ENCODE measurements around the gene LACTB.

The LACTB gene

GRCh38 chr15:63163217-63163616, 41.6 kb downstream of the LACTB start:
- DNase-seq (ENCODE audit: extremely low read depth, low read depth): no peak
- TF ChIP-seq CTCF (IDR thresholded peaks at IDR 0.05; ENCODE audit: low read depth, low read length): no peak

- TF ChIP-seq CTCF (IDR thresholded peaks at IDR 0.05; ENCODE audit: low read depth, low read length): no peak
- no peak for DNase-seq (ENCODE audit: extremely low read depth, low read depth)
Observed at GRCh38 chr15:63165166-63165859, 43.7 kb downstream of the LACTB start.

- DNase-seq (ENCODE audit: extremely low read depth, low read depth): no peak
- no peak; the same call in none of the 2 replicates for TF ChIP-seq CTCF (IDR thresholded peaks at IDR 0.05; ENCODE audit: low read depth, low read length)
Observed at GRCh38 chr15:63166219-63166618, 44.6 kb downstream of the LACTB start.

GRCh38 chr15:63169788-63170187, 48.1 kb downstream of the LACTB start:
- DNase-seq (ENCODE audit: extremely low read depth, low read depth): no peak
- TF ChIP-seq CTCF (IDR thresholded peaks at IDR 0.05; ENCODE audit: low read depth, low read length): no peak

- DNase-seq (ENCODE audit: extremely low read depth, low read depth): no peak
- TF ChIP-seq CTCF (IDR thresholded peaks at IDR 0.05; ENCODE audit: low read depth, low read length): no peak
Observed at GRCh38 chr15:63172376-63172775, 50.7 kb downstream of the LACTB start.

GRCh38 chr15:63172851-63173451, 51.3 kb downstream of the LACTB start:
- no peak for TF ChIP-seq CTCF (IDR thresholded peaks at IDR 0.05; ENCODE audit: low read depth, low read length)
- DNase-seq (ENCODE audit: extremely low read depth, low read depth): no peak

GRCh38 chr15:63176302-63176701, 54.6 kb downstream of the LACTB start:
- TF ChIP-seq CTCF (IDR thresholded peaks at IDR 0.05; ENCODE audit: low read depth, low read length): no peak
- DNase-seq (ENCODE audit: extremely low read depth, low read depth): no peak
